Naive thymus-derived CD4-positive, alpha-beta T cell (primary cell): Measurements from ENCODE around the gene EIF4G2. TPM values are rescaled to one million over a fixed set of nuclear protein-coding genes. Genes with fewer than 3 reads are reported as not detected.

Experiments
- ATAC-seq: fragments of 150-1000 bp; cut with Tn5 transposase; 2 replicates; pipeline ENCODE4 v1.10.0; 2021; ENCODE audit warnings: mild to moderate bottlenecking, moderate library complexity
- CTCF ChIA-PET: fragments of 350-600 bp; sonication (Branson Sonifier 250); formaldehyde crosslinking; loops from one replicate; lab custom pipeline; 2021; ENCODE audit warnings: antibody characterized with exemption; lab: Charles Lee
- POLR2A ChIA-PET: fragments of 350-600 bp; sonication (Branson Sonifier 250); formaldehyde crosslinking; loops from one replicate; lab custom pipeline; 2021; ENCODE audit warnings: antibody characterized with exemption, inconsistent platforms; lab: Charles Lee
- DNase-seq, 9 donors: peaks; one replicate each; pipeline versions ENCODE4 v3.0.0 to v3.0.0-alpha.2; 2020 to 2022; ENCODE audit warnings: mixed read lengths in 1 of 9
- H3K27ac ChIP-seq: one replicate; pipeline ENCODE4 v1.7.0; 2013; ENCODE audit warnings: mild to moderate bottlenecking, low read depth, low read length, moderate library complexity
- H3K27me3 ChIP-seq, 2 donors: one replicate each; pipeline ENCODE4 v1.7.0; 2013; ENCODE audit warnings: low read length in 2 of 2, mild to moderate bottlenecking in 2 of 2, moderate library complexity in 2 of 2; ENCODE audit not compliant: control insufficient read depth in 2 of 2, insufficient read depth in 2 of 2
- H3K36me3 ChIP-seq, 3 experiments: 1 replicate in 2 of 3; 2 replicates in 1 of 3; pipeline ENCODE4 v1.7.0; 2013; ENCODE audit warnings: low read length in 3 of 3, mild to moderate bottlenecking in 3 of 3, moderate library complexity in 1 of 3; ENCODE audit not compliant: insufficient read depth in 3 of 3, control insufficient read depth in 2 of 3
- H3K4me1 ChIP-seq, 2 donors: one replicate each; pipeline ENCODE4 v1.7.0; 2013; ENCODE audit warnings: low read length in 2 of 2, mild to moderate bottlenecking in 2 of 2, moderate library complexity in 1 of 2; ENCODE audit not compliant: control insufficient read depth in 2 of 2, insufficient read depth in 2 of 2
- H3K4me3 ChIP-seq: 2 replicates; pipeline ENCODE4 v1.7.0; 2013; ENCODE audit warnings: mild to moderate bottlenecking, low read length
- H3K9me3 ChIP-seq, 3 experiments: 1 replicate in 2 of 3; 2 replicates in 1 of 3; pipeline ENCODE4 v1.7.0; 2013; ENCODE audit warnings: low read length in 3 of 3; ENCODE audit not compliant: control insufficient read depth in 2 of 3
- H3K27ac Mint-ChIP-seq, 9 donors: one replicate each; pipeline ENCODE4 v1.8.0; 2020 to 2022; ENCODE audit warnings: mixed read lengths in 9 of 9, mild to moderate bottlenecking in 8 of 9, moderate library complexity in 5 of 9, inconsistent platforms in 2 of 9
- H3K27me3 Mint-ChIP-seq, 5 donors: one replicate each; pipeline ENCODE4 v1.8.0; 2021 to 2022; ENCODE audit warnings: mixed read lengths in 5 of 5, mild to moderate bottlenecking in 1 of 5
- H3K36me3 Mint-ChIP-seq, 5 donors: one replicate each; pipeline ENCODE4 v1.8.0; 2020 to 2022; ENCODE audit warnings: mixed read lengths in 5 of 5, mild to moderate bottlenecking in 3 of 5, inconsistent platforms in 1 of 5
- H3K4me1 Mint-ChIP-seq, 7 donors: one replicate each; pipeline ENCODE4 v1.8.0; 2020 to 2022; ENCODE audit warnings: mixed read lengths in 7 of 7, mild to moderate bottlenecking in 3 of 7, inconsistent platforms in 1 of 7
- H3K4me3 Mint-ChIP-seq, 10 donors: one replicate each; pipeline ENCODE4 v1.8.0; 2020 to 2022; ENCODE audit warnings: mild to moderate bottlenecking in 10 of 10, mixed read lengths in 10 of 10, moderate library complexity in 6 of 10, inconsistent platforms in 2 of 10
- H3K9me3 Mint-ChIP-seq, 11 donors: one replicate each; pipeline ENCODE4 v1.8.0; 2020 to 2022; ENCODE audit warnings: mixed read lengths in 11 of 11, mild to moderate bottlenecking in 4 of 11, inconsistent platforms in 1 of 11, moderate library complexity in 1 of 11
- intact Hi-C, 2 donors: fragments of 100-400 bp; cut with micrococcal nuclease; formaldehyde crosslinking; loops; one replicate each; pipeline ENCODE4 v1.15.1; 2023
- polyA plus RNA-seq, 2 donors: library from polyadenylated mRNA; unstranded; fragments of 300-500 nt; fragmentation: Illumina TruSeq; gene quantifications; one replicate each; pipeline ENCODE4 v1.2.3, GENCODE V29; 2021
- total RNA-seq, 6 experiments: library from RNA in 5 of 6; stranded (reverse) in 5 of 6; gene quantifications; 1 replicate in 5 of 6; 2 replicates in 1 of 6; pipeline ENCODE4 v1.2.3 and lab custom pipeline; 2021 to 2026

Gene EIF4G2
- total and polyA plus RNA-seq, 7 experiments from 2014 or later = 320 to 843 (median 626) TPM

DNA sequence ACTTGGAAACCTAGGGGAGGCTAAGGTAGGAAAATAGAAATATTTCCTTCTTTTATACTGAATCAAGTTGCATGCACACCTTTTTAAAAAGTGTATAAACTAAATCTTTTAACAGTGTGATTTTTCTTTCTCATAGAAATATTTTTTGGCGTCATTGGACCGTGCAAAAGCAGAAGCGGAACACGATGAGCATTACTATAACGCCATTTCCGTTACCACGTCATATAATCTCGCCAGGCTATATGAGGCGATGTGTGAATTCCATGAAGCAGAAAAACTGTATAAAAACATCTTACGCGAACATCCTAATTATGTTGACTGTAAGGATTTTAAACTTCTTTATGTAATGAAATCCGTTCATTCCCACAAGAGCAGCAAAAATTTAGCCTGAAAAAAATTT lies 44.3 kb downstream of the EIF4G2 start:
- H3K4me1 ChIP-seq = no peaks in the 10 kb centered on the region
- Mint-ChIP-seq H3K4me3 (no peak overlapping the region), H3K27ac (no peak overlapping the region), H3K4me1 (peaks cover 0 to 13% (median 0%) of the 10 kb centered on the region in 7 donors), H3K9me3 (no peaks in the 10 kb centered on the region), H3K36me3 (peaks cover 16 to 43% (median 31%) of the 10 kb centered on the region in 5 donors), H3K27me3 (no peaks in the 10 kb centered on the region)
- no peak overlapping the region for H3K27ac ChIP-seq
- intact Hi-C loops = no loop called here
- ChIA-PET CTCF (no interaction called here), POLR2A (interaction anchor here (0.6 kb wide), 2 partner anchors 12 to 28 kb away, joined by 3 to 4 read pairs; no protein-coding TSS in a partner anchor)
- H3K9me3 ChIP-seq = no peaks in the 10 kb centered on the region
- no peaks in the 10 kb centered on the region for H3K27me3 ChIP-seq
- no peak for ATAC-seq
- no peak overlapping the region for H3K4me3 ChIP-seq
- no peak for DNase-seq
- H3K36me3 ChIP-seq = peaks cover 20 to 81% (median 51%) of the 10 kb centered on the region in 3 experiments

- Histone ChIP-seq H3K4me3 (no peak overlapping the region), H3K9me3 (no peaks in the 10 kb centered on the region), H3K27me3 (no peaks in the 10 kb centered on the region), H3K27ac (no peak overlapping the region), H3K36me3 (peaks cover 20 to 87% (median 55%) of the 10 kb centered on the region in 3 experiments), H3K4me1 (no peaks in the 10 kb centered on the region)
- Mint-ChIP-seq H3K4me1 (peaks cover 0 to 13% (median 0%) of the 10 kb centered on the region in 7 donors), H3K9me3 (no peaks in the 10 kb centered on the region), H3K27ac (peak overlapping the region in 2 of 9 donors; percentile 6 to 18), H3K27me3 (no peaks in the 10 kb centered on the region), H3K36me3 (peaks cover 15 to 39% (median 26%) of the 10 kb centered on the region in 5 donors), H3K4me3 (no peak overlapping the region)
- ATAC-seq (no peak), DNase-seq (no peak)
- ChIA-PET CTCF (no interaction called here), POLR2A (interaction anchor here (0.6 to 0.8 kb wide), 2 partner anchors 29 to 45 kb away, joined by 3 to 4 read pairs; partner anchors contain the start of gene EIF4G2)
- intact Hi-C loops = no loop called here
These were observed 45.0 kb downstream of the EIF4G2 start for GRCh38 chr11:10763766-10764165.

GRCh38 chr11:10762913-10763421 lies 45.8 kb downstream of the EIF4G2 start:
- no peak for ATAC-seq
- POLR2A ChIA-PET = interaction anchor here (0.8 kb wide), 1 partner anchor 46 kb away, joined by 3 read pairs; the partner anchor contains the start of gene EIF4G2
- Histone ChIP-seq H3K9me3 (no peaks in the 10 kb centered on the region), H3K4me1 (no peaks in the 10 kb centered on the region), H3K27ac (no peak overlapping the region), H3K27me3 (no peaks in the 10 kb centered on the region), H3K4me3 (no peak overlapping the region), H3K36me3 (peaks cover 20 to 95% (median 63%) of the 10 kb centered on the region in 3 experiments)
- Mint-ChIP-seq H3K27me3 (no peaks in the 10 kb centered on the region), H3K4me3 (no peak overlapping the region), H3K4me1 (peaks cover 0 to 13% (median 0%) of the 10 kb centered on the region in 7 donors), H3K27ac (no peak overlapping the region), H3K9me3 (no peaks in the 10 kb centered on the region), H3K36me3 (peaks cover 15 to 39% (median 25%) of the 10 kb centered on the region in 5 donors)
- DNase-seq = no peak
- intact Hi-C loops = no loop called here
- CTCF ChIA-PET = no interaction called here

GRCh38 chr11:10762185-10762584 lies 46.5 kb downstream of the EIF4G2 start:
- DNase-seq (no peak), ATAC-seq (no peak)
- ChIA-PET POLR2A (no interaction called here), CTCF (no interaction called here)
- Mint-ChIP-seq H3K9me3 (no peaks in the 10 kb centered on the region), H3K36me3 (peaks cover 15 to 39% (median 21%) of the 10 kb centered on the region in 5 donors), H3K27ac (peak overlapping the region in 5 of 9 donors; percentile 8 to 58 (median 16)), H3K27me3 (no peaks in the 10 kb centered on the region), H3K4me1 (peaks cover 0 to 13% (median 0%) of the 10 kb centered on the region in 7 donors), H3K4me3 (no peak overlapping the region)
- H3K27ac ChIP-seq = no peak overlapping the region
- peaks cover 28 to 95% (median 70%) of the 10 kb centered on the region in 3 experiments for H3K36me3 ChIP-seq
- H3K27me3 ChIP-seq = no peaks in the 10 kb centered on the region
- H3K4me3 ChIP-seq = no peak overlapping the region
- H3K9me3 ChIP-seq = no peaks in the 10 kb centered on the region
- no peaks in the 10 kb centered on the region for H3K4me1 ChIP-seq
- intact Hi-C loops = no loop called here

GRCh38 chr11:10761085-10761698 lies 47.5 kb downstream of the EIF4G2 start:
- DNase-seq (no peak), ATAC-seq (no peak)
- no peaks in the 10 kb centered on the region for H3K27me3 Mint-ChIP-seq
- H3K4me3 Mint-ChIP-seq = no peak overlapping the region
- no peaks in the 10 kb centered on the region for H3K4me1 ChIP-seq
- peaks cover 12 to 34% (median 17%) of the 10 kb centered on the region in 5 donors for H3K36me3 Mint-ChIP-seq
- H3K9me3 ChIP-seq = no peaks in the 10 kb centered on the region
- H3K27ac ChIP-seq = no peak overlapping the region
- intact Hi-C loops = no loop called here
- H3K4me1 Mint-ChIP-seq = peaks cover 0 to 10% (median 0%) of the 10 kb centered on the region in 7 donors
- no peak overlapping the region for H3K4me3 ChIP-seq
- H3K9me3 Mint-ChIP-seq = no peaks in the 10 kb centered on the region
- CTCF ChIA-PET = no interaction called here
- H3K27ac Mint-ChIP-seq = no peak overlapping the region
- peaks cover 29 to 92% (median 77%) of the 10 kb centered on the region in 3 experiments for H3K36me3 ChIP-seq
- H3K27me3 ChIP-seq = no peaks in the 10 kb centered on the region
- POLR2A ChIA-PET = no interaction called here

DNA sequence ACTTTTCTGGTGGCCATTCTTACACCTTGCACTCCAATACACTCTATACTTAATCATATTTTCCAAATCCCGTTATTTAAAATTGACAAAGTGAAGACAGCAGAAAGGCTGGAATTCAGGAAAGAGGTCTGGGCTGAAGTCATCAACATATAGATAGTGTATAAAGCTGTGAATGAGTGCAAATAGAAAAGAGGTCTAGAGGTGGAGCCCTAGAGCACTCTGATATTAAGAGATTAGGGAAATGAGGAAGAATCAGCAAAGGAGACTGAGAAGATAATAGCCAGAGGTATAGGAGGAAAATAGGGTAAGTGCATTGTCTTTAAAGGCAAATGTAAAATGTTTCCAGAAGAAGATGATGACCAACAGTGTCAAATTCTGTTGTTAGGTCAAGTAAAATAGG lies 49.8 kb downstream of the EIF4G2 start:
- intact Hi-C loops = no loop called here
- ChIA-PET POLR2A (interaction anchor here (1.7 kb wide), 1 partner anchor 50 kb away, joined by 8 read pairs; the partner anchor contains the start of gene EIF4G2), CTCF (no interaction called here)
- H3K9me3 ChIP-seq = no peaks in the 10 kb centered on the region
- Mint-ChIP-seq H3K27ac (no peak overlapping the region), H3K27me3 (no peaks in the 10 kb centered on the region), H3K36me3 (peaks cover 15 to 31% (median 21%) of the 10 kb centered on the region in 5 donors), H3K4me1 (peaks cover 2 to 11% (median 7%) of the 10 kb centered on the region in 7 donors), H3K4me3 (no peak overlapping the region), H3K9me3 (no peaks in the 10 kb centered on the region)
- DNase-seq (no peak), ATAC-seq (peak; percentile 48)
- H3K4me3 ChIP-seq = no peak overlapping the region
- no peaks in the 10 kb centered on the region for H3K27me3 ChIP-seq
- H3K4me1 ChIP-seq = no peaks in the 10 kb centered on the region
- no peak overlapping the region for H3K27ac ChIP-seq
- peaks cover 36 to 84% (median 76%) of the 10 kb centered on the region in 3 experiments for H3K36me3 ChIP-seq
